Neural cell (in vitro differentiated cells): Measurements from ENCODE around the gene MATN3. TPM values are rescaled to one million over a fixed set of nuclear protein-coding genes. Genes with fewer than 3 reads are reported as not detected.

Experiments used
- H2AFZ ChIP-seq: fragments of 200-600, 300-800 bp; sonication (generic), shearing (Covaris generic); 2 replicates; pipeline ENCODE4 v1.6.0; 2014; ENCODE audit warnings: low read depth, mild to moderate bottlenecking, antibody characterized with exemption, low read length, moderate library complexity
- H3F3A ChIP-seq: fragments of 200-600 bp; shearing (Covaris generic); 2 replicates; pipeline ENCODE4 v1.6.1; 2016; ENCODE audit warnings: mild to moderate bottlenecking, moderate library complexity, mixed read lengths, antibody characterized with exemption, low read length; ENCODE audit not compliant: insufficient read depth, poor library complexity, severe bottlenecking
- H3K27ac ChIP-seq: fragments of 200-600, 300-800 bp; sonication (generic), shearing (Covaris generic); 2 replicates; pipeline ENCODE4 v1.5.1; 2014; ENCODE audit warnings: mild to moderate bottlenecking, low read length, moderate library complexity
- H3K27me3 ChIP-seq: fragments of 300-800, 200-600 bp; sonication (generic), shearing (Covaris generic); 2 replicates; pipeline ENCODE4 v1.6.0; 2014; ENCODE audit warnings: mild to moderate bottlenecking, low read depth, low read length, moderate library complexity; ENCODE audit not compliant: insufficient read depth
- H3K36me3 ChIP-seq: fragments of 300-800, 200-600 bp; sonication (generic), shearing (Covaris generic); 2 replicates; pipeline ENCODE4 v1.5.1; 2014; ENCODE audit warnings: mild to moderate bottlenecking, antibody characterized with exemption, low read length, moderate library complexity; ENCODE audit not compliant: insufficient read depth
- H3K4me2 ChIP-seq: fragments of 300-800, 200-600 bp; sonication (generic), shearing (Covaris generic); 2 replicates; pipeline ENCODE4 v1.6.0; 2014; ENCODE audit warnings: mild to moderate bottlenecking, low read length
- H3K4me3 ChIP-seq: fragments of 300-800, 200-600 bp; sonication (generic), shearing (Covaris generic); 2 replicates; pipeline ENCODE4 v1.5.1; 2014; ENCODE audit warnings: mild to moderate bottlenecking, low read length, moderate library complexity
- H3K79me2 ChIP-seq: fragments of 200-600 bp; shearing (Covaris generic); replicated peaks from 2 replicates; pipeline ENCODE4 v1.6.0; 2014; ENCODE audit warnings: mild to moderate bottlenecking, low read length, moderate library complexity; ENCODE audit not compliant: insufficient read depth
- H3K9ac ChIP-seq: fragments of 300-800, 200-600 bp; sonication (generic), shearing (Covaris generic); 2 replicates; pipeline ENCODE4 v1.6.1; 2016; ENCODE audit warnings: mild to moderate bottlenecking, low read length, mixed read lengths
- H3K9me2 ChIP-seq: fragments of 200-600 bp; shearing (Covaris generic); 2 replicates; pipeline ENCODE4 v1.6.1; 2016; ENCODE audit warnings: mild to moderate bottlenecking, low read length, mixed read lengths; ENCODE audit not compliant: insufficient read depth
- H3K9me3 ChIP-seq: fragments of 200-600, 300-800 bp; sonication (generic), shearing (Covaris generic); 2 replicates; pipeline ENCODE4 v1.6.1; 2016; ENCODE audit warnings: mild to moderate bottlenecking, mixed run types, low read length, moderate library complexity, mixed read lengths
- H4K20me1 ChIP-seq: fragments of 200-600 bp; shearing (Covaris generic); 2 replicates; pipeline ENCODE4 v1.6.1; 2016; ENCODE audit warnings: mild to moderate bottlenecking, mixed run types; ENCODE audit not compliant: insufficient read depth
- CTCF ChIP-seq: fragments of 450-650 bp; IDR thresholded peaks from 2 replicates; pipeline ENCODE4 v1.5.1; 2014; ENCODE audit warnings: antibody characterized with exemption, mild to moderate bottlenecking, moderate library complexity; ENCODE audit not compliant: poor library complexity, severe bottlenecking
- EP300 ChIP-seq: fragments of 450-650 bp; conservative IDR thresholded peaks from 2 replicates; pipeline ENCODE4 v1.6.1; 2014; ENCODE audit warnings: antibody characterized with exemption, mild to moderate bottlenecking, moderate library complexity; ENCODE audit not compliant: poor library complexity, severe bottlenecking
- EZH2 ChIP-seq: fragments of 200-600, 300-800 bp; shearing (Covaris generic), sonication (generic); IDR thresholded peaks from 2 replicates; pipeline ENCODE4 v1.6.1; 2014; ENCODE audit warnings: antibody characterized with exemption, low read length, borderline replicate concordance, mild to moderate bottlenecking; ENCODE audit not compliant: insufficient read depth, poor library complexity, severe bottlenecking
- MXI1 ChIP-seq: fragments of 450-650 bp; conservative IDR thresholded peaks from 2 replicates; pipeline ENCODE4 v1.6.1; 2014; ENCODE audit warnings: antibody characterized with exemption, mild to moderate bottlenecking; ENCODE audit not compliant: poor library complexity, severe bottlenecking
- POLR2AphosphoS5 ChIP-seq: IDR thresholded peaks from 2 replicates; pipeline ENCODE4 v1.6.1; 2012
- RAD21 ChIP-seq: fragments of 450-650 bp; conservative IDR thresholded peaks from 2 replicates; pipeline ENCODE4 v1.6.1; 2014; ENCODE audit warnings: antibody characterized with exemption, mild to moderate bottlenecking, moderate library complexity
- REST ChIP-seq: IDR thresholded peaks from 2 replicates; pipeline ENCODE4 v1.6.1; 2012; ENCODE audit warnings: borderline replicate concordance
- SMC3 ChIP-seq: fragments of 450-650 bp; conservative IDR thresholded peaks from 2 replicates; pipeline ENCODE4 v1.6.1; 2014; ENCODE audit warnings: antibody characterized with exemption, mild to moderate bottlenecking, moderate library complexity; ENCODE audit not compliant: poor library complexity
- TAF1 ChIP-seq: IDR thresholded peaks from 2 replicates; pipeline ENCODE4 v1.6.1; 2012; ENCODE audit warnings: low read depth
- polyA plus RNA-seq: library from polyadenylated mRNA; depleted of rRNA; stranded (reverse); fragments of >200 nt; gene quantifications from 2 replicates; pipeline ENCODE4 v1.2.3, GENCODE V29; 2014

Gene MATN3
- polyA plus RNA-seq, 1 donor from 2014 or later = 0.90 TPM

- Histone ChIP-seq H4K20me1 (no peaks in the 10 kb centered on the region), H3K36me3 (no peaks in the 10 kb centered on the region), H3K27me3 (no peaks in the 10 kb centered on the region), H3K9ac (no peak overlapping the region), H3K79me2 (peaks cover 45% of the 10 kb centered on the region), H3K4me2 (no peak overlapping the region), H3K9me3 (no peaks in the 10 kb centered on the region), H3K4me3 (no peak overlapping the region), H3K27ac (no peak overlapping the region), H3F3A (no peaks in the 10 kb centered on the region), H2AFZ (no peak overlapping the region), H3K9me2 (no peaks in the 10 kb centered on the region)
- TF ChIP-seq SMC3 = no peak
- TF ChIP-seq REST = no peak
- TF ChIP-seq MXI1 = no peak
Observed at GRCh38 chr2:20040489-20041172, 28.2 kb upstream of the MATN3 start.

GRCh38 chr2:20037660-20038059, 25.2 kb upstream of the MATN3 start:
- Histone ChIP-seq H4K20me1 (peaks cover 4% of the 10 kb centered on the region), H3K9me2 (no peaks in the 10 kb centered on the region), H3K9ac (no peak overlapping the region), H3K4me3 (no peak overlapping the region), H3K36me3 (no peaks in the 10 kb centered on the region), H3K9me3 (no peaks in the 10 kb centered on the region), H3K27ac (no peak overlapping the region), H3K4me2 (no peak overlapping the region), H3K79me2 (peaks cover 20% of the 10 kb centered on the region), H3F3A (no peaks in the 10 kb centered on the region), H3K27me3 (no peaks in the 10 kb centered on the region), H2AFZ (no peak overlapping the region)
- TF ChIP-seq MXI1 (no peak), TAF1 (no peak), SMC3 (no peak), RAD21 (no peak), CTCF (no peak), POLR2AphosphoS5 (no peak), REST (no peak), EP300 (no peak), EZH2 (no peak)
